ENCODE data around the gene ATP6V1C2. TPM values are rescaled to one million over a fixed set of nuclear protein-coding genes. Genes with fewer than 3 reads are reported as not detected.

ATP6V1C2 gene, protein sequence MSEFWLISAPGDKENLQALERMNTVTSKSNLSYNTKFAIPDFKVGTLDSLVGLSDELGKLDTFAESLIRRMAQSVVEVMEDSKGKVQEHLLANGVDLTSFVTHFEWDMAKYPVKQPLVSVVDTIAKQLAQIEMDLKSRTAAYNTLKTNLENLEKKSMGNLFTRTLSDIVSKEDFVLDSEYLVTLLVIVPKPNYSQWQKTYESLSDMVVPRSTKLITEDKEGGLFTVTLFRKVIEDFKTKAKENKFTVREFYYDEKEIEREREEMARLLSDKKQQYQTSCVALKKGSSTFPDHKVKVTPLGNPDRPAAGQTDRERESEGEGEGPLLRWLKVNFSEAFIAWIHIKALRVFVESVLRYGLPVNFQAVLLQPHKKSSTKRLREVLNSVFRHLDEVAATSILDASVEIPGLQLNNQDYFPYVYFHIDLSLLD
- total RNA-seq, result not detected

DNA sequence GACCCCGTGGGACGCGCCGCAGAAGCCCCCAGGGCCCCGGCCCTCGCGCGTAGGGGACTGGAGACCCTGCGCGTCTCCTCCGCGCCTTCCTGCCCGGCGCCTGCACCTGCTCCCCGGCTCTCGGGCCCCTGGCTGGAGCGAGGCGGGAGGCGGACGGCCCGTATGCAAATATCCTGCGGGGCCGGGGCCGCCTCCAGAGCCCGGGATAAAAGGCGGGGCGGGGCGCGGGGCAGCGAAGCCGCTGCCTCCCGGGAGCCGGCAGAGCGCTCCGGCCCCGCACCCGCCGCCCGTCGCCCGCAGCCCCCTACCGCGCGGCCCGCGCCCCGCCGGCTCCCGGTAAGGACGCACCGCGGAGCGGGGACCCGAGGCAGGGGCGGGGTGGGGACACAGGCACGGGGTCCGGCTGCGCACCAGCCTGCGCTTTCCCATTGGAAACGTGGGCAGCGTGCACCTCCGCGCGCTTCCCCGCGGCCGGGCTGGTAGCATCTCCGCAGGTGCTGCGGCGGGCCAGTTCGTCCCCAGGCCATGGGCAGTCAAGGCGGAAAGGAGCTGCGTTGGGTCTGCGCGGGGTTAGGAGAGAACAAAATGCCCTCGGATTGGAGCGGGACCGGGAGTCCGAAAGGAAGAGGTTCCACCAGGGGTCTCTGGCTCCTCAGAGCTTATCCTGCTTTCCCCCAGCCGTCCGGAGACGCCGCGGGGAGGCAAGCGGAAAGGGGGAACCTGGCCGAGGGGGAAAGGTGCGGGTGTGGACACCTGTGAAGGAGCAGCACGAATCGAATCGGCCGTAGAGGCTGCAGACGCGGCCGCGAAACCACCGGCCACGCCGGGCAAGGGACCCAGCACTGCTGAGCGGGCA is at the start of gene ATP6V1C2:
ATP6V1C2 (plus strand) TSS at position 235 of the 856 bp plus-strand sequence. CDS start 1,220 bp downstream, outside the sequence.
- peaks cover 51 to 56% (median 53%) of the 10 kb centered on the region in 3 donors for H3K27me3 ChIP-seq
- peaks cover 6 to 11% of the 10 kb centered on the region in 2 donors for H3K4me1 ChIP-seq
- in situ Hi-C loops (cut with MboI; ENCODE audit: low sequenced_read_pairs in 4 of 4) (no loop called here), intact Hi-C loops (cut with DNase I; ENCODE audit: low total_unique reads) (no loop called here)
- peak within 1 kb of the TSS; percentile 25 to 51 (median 40) for H3K4me3 ChIP-seq
- H3K27ac ChIP-seq, result no peak within 1 kb of the TSS
- TF ChIP-seq, protein P1, sequence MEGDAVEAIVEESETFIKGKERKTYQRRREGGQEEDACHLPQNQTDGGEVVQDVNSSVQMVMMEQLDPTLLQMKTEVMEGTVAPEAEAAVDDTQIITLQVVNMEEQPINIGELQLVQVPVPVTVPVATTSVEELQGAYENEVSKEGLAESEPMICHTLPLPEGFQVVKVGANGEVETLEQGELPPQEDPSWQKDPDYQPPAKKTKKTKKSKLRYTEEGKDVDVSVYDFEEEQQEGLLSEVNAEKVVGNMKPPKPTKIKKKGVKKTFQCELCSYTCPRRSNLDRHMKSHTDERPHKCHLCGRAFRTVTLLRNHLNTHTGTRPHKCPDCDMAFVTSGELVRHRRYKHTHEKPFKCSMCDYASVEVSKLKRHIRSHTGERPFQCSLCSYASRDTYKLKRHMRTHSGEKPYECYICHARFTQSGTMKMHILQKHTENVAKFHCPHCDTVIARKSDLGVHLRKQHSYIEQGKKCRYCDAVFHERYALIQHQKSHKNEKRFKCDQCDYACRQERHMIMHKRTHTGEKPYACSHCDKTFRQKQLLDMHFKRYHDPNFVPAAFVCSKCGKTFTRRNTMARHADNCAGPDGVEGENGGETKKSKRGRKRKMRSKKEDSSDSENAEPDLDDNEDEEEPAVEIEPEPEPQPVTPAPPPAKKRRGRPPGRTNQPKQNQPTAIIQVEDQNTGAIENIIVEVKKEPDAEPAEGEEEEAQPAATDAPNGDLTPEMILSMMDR (IDR thresholded peaks at IDR 0.05 in 4 of 5, conservative IDR thresholded peaks at IDR 0.05 in 1 of 5), result no peak
- TF ChIP-seq POLR2A (IDR thresholded peaks at IDR 0.05), result no peak
- ATAC-seq (no peak), DNase-seq (no peak)
- H3K9me3 ChIP-seq, result no peaks in the 10 kb centered on the region
- H3K36me3 ChIP-seq, result no peaks in the 10 kb centered on the region

DNA sequence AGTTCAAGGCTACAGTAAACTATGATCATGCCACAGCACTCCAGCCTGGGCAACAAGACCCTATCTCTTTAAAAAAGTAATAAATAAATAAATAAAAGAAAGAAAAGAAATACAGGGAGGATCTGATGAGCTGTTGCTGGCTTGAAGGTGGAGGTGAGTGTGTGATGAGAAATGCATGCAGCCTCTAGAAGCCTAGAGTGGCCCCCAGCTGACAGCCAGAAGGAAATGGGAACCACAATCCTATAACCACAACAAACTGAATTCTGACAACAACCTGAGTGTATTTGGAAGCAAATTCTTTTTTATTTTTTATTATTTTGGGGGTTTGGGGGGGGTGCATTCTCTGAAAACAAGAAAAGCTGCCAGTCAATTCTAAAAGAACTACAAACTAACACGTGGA is 46.3 kb upstream of the ATP6V1C2 start:
- no peaks in the 10 kb centered on the region for H3K9me3 ChIP-seq
- in situ Hi-C loops (cut with MboI; ENCODE audit: low sequenced_read_pairs in 4 of 4) (no loop called here), intact Hi-C loops (cut with DNase I; ENCODE audit: low total_unique reads) (loop anchor here (10.0 kb wide), 1 partner anchor 550 kb away; the partner anchor contains the start of gene RRM2)
- H3K36me3 ChIP-seq, result peaks cover 0 to 23% of the 10 kb centered on the region in 2 donors
- TF ChIP-seq, protein P1 (IDR thresholded peaks at IDR 0.05 in 4 of 5, conservative IDR thresholded peaks at IDR 0.05 in 1 of 5), result no peak
- no peak for TF ChIP-seq POLR2A (IDR thresholded peaks at IDR 0.05)
- no peaks in the 10 kb centered on the region for H3K4me1 ChIP-seq
- DNase-seq (no peak), ATAC-seq (no peak)
- no peak overlapping the region for H3K27ac ChIP-seq
- H3K27me3 ChIP-seq, result no peaks in the 10 kb centered on the region
- H3K4me3 ChIP-seq, result no peak overlapping the region

DNA sequence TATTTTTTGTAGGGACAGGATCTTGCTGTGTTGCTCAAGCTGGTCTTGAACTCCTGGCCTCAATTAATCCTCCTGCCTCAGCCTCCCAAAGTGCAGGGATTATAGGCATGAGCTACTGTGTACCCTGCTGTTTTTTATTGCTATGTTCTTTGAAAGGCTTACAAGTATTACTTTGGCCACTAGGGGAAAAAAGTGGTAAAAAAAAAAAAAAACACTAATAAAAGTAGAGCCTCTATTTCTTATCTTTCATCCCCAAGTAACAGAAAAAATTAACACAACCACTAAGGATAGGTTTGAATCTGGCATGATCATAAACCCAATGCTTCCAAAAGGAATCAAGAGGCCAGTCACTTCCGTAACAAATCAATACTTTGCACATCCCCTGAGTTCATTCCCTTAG is 43.2 kb upstream of the ATP6V1C2 start:
- Histone ChIP-seq H3K4me3 (no peak overlapping the region), H3K36me3 (peaks cover 0 to 19% of the 10 kb centered on the region in 2 donors), H3K27ac (no peak overlapping the region), H3K27me3 (no peaks in the 10 kb centered on the region), H3K4me1 (no peaks in the 10 kb centered on the region), H3K9me3 (no peaks in the 10 kb centered on the region)
- no peak for TF ChIP-seq POLR2A (IDR thresholded peaks at IDR 0.05)
- TF ChIP-seq, protein P1 (IDR thresholded peaks at IDR 0.05 in 4 of 5, conservative IDR thresholded peaks at IDR 0.05 in 1 of 5), result peak in 1 of 5 experiments; percentile 18
- no peak for ATAC-seq
- intact Hi-C loops (cut with DNase I; ENCODE audit: low total_unique reads), result loop anchor here (10.0 kb wide), 1 partner anchor 553 kb away; the partner anchor contains the start of gene RRM2
- in situ Hi-C loops (cut with MboI; ENCODE audit: low sequenced_read_pairs in 4 of 4), result no loop called here
- no peak for DNase-seq

DNA sequence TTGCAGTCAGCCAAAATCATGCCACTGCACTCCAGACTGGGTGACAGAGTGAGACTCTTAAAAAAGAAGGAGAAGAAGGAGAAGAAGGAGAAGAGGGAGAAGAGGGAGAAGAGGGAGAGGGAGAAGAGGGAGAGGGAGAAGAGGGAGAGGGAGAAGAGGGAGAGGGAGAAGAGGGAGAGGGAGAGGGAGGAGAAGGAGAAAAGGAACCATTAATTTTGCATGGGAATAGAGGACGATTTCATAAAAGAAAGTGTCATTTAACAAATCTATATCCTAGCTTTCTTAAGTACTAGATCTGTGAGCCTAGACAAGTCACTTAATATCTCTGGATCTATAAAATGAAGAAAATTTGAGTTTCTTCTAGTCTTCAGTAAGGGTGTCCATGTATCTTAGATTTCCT is 41.2 kb upstream of the ATP6V1C2 start:
- Histone ChIP-seq H3K4me3 (no peak overlapping the region), H3K27me3 (no peaks in the 10 kb centered on the region), H3K27ac (no peak overlapping the region), H3K4me1 (no peaks in the 10 kb centered on the region), H3K9me3 (no peaks in the 10 kb centered on the region), H3K36me3 (peaks cover 0 to 32% of the 10 kb centered on the region in 2 donors)
- intact Hi-C loops (cut with DNase I; ENCODE audit: low total_unique reads) (no loop called here), in situ Hi-C loops (cut with MboI; ENCODE audit: low sequenced_read_pairs in 4 of 4) (no loop called here)
- DNase-seq, result no peak
- no peak for ATAC-seq
- TF ChIP-seq POLR2A (IDR thresholded peaks at IDR 0.05), result no peak
- TF ChIP-seq, protein P1 (IDR thresholded peaks at IDR 0.05 in 4 of 5, conservative IDR thresholded peaks at IDR 0.05 in 1 of 5), result no peak

All from gastrocnemius medialis (tissue), 4 donors.